Activated CD4-positive, alpha-beta T cell treated with anti-CD3 and anti-CD28 coated beads for 4 hours (primary cell): Measurements from ENCODE around the gene SPTLC1.
"Not testable (repeated sequence)": the region's sequence is repeated elsewhere in the genome, so short reads cannot be mapped to it uniquely, and the experiment has no call there.

Source experiments
- DNase-seq, 2 donors: peaks; one replicate each; pipeline ENCODE4 v3.0.0-alpha.2; 2020

SPTLC1 gene

DNA sequence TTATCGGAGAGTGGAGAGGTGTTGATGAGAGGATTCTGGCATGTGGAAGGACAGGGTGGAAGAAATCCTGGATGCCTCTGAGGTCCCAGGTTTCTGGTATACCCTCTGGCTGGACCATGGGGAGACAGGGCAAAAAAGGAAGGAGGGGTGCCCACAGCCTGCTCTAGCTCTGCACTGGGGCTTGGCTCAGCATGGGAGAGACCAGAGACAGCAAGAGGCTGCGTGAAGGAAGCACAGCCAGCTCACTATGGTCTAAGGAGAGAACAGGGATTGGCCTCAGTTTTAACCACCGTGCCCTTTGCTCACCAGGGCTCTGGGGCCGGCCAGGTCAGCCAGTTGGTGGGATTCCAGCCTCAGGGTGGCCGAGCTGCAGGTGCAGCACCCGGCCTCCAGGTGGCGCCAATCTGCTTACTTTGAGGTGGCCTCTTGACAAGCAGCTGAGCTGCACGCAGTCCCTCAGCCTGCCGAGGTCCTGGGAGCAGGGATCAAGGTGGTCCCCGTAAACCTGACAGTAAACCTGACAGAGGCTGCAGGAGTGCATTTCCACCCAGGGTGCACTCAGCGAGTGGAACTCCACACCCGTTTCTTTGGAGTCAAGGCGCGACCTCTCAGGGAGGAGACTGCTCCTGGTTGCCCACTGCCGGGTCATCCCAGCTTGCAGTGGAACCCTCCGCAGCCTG lies 25.0 kb upstream of the SPTLC1 start:
- peak; percentile 64 for DNase-seq

GRCh38 chr9:92138960-92139540 lies 23.8 kb upstream of the SPTLC1 start:
- not testable (repeated sequence) for DNase-seq

DNA sequence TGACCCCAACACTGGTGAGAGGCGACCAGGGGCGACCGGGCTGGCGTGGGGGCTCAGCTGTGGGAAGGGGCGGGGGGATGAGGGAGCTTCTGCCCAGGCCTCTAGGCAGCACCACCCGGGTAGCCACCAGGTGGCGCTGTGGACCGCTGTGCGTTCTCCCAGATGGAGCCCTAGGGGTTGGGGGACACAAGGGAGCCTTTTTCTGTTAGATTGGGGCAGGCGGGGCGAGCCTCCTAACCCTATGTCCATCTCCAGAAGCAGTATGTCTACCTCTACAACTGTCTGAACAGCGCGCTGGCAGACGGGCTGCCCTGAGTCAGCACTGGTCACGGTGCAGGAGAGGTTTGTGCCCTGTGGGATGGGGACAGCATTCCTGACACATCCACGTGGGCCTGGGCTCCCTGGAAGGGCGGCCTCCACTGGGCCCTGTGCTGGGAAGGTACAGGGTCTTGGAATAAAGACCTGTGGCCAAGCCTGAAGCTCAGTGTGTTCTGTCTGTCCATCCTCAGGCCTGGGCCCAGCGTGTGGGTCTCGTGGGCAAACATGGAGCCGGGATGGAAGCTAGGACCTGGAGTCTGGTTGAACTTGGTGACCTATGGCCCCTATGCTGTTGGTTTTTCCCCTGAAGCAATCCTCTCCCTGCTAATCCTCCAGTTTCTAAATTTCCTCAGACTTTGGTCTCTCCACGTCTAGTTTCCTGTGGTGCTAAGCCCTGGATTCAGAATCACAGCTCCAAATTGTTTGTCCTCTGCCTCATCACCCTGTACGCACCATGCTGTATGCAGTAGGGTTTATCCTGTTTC lies 23.1 kb upstream of the SPTLC1 start:
- DNase-seq = peak; percentile 65 to 71

GRCh38 chr9:92136184-92136858 lies 21.1 kb upstream of the SPTLC1 start:
- no peak for DNase-seq

DNA sequence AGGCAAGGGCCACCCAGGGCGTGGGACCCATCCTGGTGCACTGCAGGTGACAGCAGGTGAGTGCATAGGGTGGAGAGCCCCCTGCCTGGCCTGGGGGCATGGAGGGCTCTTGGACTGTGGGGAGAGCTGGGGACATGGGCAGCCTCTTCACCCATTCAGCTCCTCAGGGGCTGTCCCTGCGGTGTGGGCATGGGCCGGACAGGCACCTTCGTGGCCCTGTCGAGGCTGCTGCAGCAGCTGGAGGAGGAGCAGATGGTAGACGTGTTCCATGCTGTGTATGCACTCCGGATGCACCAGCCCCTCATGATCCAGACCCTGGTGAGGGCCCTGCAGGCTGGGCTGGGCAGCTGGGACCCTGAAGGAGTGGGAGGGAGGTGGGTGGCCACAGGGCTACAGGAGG lies 20.4 kb upstream of the SPTLC1 start:
- DNase-seq = no peak

- DNase-seq = peak; percentile 59 to 68
Observed at GRCh38 chr9:92133949-92134604, 18.9 kb upstream of the SPTLC1 start.

- not testable (repeated sequence) for DNase-seq
Observed at GRCh38 chr9:92132913-92133312, 17.7 kb upstream of the SPTLC1 start.

DNA sequence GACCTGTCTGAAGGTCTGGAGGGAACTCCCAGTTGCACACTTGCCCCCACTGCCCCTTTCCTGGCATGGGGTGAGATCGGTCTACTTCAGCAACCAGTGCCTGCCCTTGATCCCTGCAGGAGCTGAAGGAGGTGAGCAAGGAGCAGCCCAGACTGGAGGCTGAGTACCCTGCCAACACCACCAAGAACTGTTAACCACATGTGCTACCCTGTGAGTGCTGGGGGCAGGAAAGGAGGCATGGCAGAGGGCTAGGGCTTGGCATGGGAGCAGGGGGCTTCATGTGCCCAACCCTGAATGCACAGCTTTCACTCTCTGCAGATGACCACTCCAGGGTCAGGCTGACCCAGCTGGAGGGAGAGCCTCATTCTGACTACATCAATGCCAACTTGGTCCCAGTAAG lies 17.3 kb upstream of the SPTLC1 start:
- DNase-seq = no peak

DNA sequence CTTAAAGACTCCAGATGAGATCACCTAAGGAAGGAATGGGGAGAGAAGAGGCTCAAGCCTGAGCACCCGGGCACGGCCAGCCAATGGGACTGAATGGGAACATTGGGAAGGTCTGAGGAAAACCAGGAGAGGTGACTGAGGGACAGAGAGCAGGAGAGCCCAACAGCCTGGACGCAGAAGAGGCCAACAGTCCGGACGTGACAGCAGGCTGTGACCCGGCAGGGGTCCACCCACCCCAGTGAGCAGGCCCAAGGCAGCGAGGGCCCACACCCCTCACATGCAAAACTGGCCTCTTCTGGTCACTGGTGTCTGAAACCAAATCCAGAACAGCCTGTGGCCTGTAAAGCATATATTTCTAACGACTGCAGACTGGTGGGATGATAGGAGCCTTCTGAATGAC lies 7.6 kb upstream of the SPTLC1 start:
- DNase-seq = no peak

DNA sequence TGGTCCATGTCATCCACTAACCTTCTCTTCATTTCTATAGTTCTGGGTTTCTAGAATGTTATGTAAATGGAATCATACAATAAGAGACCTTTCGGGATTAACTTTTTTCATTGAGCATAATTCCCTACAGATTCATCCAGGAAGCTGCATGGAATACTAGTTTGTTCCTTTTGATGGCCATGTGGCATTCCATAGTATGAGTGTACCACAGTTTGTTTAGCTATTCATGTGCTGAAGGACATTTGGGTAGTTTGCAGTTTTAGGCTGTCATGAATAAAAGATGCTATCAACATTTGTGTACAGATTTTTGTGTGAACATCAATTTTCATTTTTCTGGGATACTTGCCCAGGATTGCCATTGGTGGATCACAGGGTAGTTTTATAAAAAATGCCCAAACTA lies 6.8 kb upstream of the SPTLC1 start:
- no peak for DNase-seq

GRCh38 chr9:92121265-92121664 lies 6.1 kb upstream of the SPTLC1 start:
- DNase-seq = no peak

- DNase-seq = no peak
Observed at GRCh38 chr9:92120138-92120537, 4.9 kb upstream of the SPTLC1 start.

- DNase-seq = no peak
Observed at GRCh38 chr9:92119586-92119985, 4.4 kb upstream of the SPTLC1 start.

DNA sequence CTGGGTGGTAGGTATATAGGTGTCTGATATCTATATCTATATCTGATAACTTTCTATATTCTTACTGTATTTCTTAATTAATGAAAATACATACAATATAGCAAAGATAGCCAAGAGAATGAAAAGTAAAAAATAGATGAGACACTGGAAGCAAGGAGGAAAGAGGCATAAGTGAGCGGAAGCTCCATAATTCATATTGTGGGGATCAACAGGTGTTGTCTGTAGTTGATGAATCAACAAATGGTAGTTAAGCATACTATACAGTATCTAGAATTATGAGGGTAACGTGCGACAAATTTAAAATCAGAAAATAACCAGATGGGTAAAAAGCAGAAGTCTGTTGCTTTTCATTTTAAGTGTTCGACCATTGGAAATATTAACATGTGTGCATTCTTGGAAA lies 7.1 kb downstream of the SPTLC1 start:
- no peak for DNase-seq

DNA sequence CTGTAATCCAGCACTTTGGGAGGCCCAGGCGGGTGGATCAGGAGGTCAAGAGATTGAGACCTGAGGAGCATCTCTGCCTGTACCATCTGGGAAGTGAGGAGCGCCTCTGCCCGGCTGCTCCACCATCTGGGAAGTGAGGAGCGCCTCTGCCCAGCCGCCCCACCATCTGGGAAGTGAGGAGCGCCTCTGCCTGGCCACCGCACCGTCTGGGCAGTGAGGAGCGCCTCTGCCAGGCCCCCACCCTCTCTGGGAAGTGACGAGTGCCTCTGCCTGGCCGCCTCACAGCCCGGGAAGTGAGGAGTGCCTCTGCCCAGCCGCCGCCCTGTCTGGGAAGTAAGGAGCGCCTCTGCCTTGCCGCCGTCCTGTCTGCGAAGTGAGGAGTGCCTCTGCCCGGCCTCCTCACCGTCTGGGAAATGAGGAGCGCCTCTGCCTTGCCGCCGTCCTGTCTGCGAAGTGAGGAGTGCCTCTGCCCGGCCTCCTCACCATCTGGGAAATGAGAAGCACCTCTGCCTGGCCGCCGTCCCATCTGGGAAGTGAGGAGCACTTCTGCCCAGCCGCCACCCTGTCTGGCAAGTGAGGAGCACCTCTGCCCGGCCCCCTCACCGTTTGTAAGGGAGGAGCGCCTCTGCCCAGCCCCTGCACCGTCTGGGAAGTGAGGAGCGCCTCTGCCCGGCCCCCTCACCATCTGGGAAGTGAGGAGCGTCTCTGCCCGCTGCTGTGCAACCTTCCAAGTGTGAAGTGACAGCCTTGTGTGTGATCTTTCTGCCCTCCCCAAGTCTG lies 9.6 kb downstream of the SPTLC1 start:
- DNase-seq = not testable (repeated sequence)

DNA sequence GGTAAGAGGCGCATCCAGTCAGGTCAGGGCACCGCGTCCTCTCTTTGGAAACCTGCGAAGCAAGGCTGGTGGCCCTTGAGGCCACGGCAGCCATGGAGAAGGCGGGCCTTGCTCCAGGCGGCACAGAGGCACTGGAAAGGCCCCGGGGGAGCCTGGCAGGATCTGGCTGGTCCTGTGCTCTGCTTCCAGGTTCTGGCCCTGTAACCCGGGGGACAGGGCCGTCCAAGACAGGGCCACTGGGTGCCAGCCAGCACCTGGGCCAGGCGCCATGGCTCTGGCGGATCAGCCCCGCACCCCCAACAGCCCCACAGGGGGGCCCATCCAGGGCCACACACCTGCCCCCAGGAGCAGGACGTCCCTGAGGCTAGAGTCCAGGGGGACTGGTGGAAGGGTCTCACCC lies 11.6 kb downstream of the SPTLC1 start:
- not testable (repeated sequence) for DNase-seq

DNA sequence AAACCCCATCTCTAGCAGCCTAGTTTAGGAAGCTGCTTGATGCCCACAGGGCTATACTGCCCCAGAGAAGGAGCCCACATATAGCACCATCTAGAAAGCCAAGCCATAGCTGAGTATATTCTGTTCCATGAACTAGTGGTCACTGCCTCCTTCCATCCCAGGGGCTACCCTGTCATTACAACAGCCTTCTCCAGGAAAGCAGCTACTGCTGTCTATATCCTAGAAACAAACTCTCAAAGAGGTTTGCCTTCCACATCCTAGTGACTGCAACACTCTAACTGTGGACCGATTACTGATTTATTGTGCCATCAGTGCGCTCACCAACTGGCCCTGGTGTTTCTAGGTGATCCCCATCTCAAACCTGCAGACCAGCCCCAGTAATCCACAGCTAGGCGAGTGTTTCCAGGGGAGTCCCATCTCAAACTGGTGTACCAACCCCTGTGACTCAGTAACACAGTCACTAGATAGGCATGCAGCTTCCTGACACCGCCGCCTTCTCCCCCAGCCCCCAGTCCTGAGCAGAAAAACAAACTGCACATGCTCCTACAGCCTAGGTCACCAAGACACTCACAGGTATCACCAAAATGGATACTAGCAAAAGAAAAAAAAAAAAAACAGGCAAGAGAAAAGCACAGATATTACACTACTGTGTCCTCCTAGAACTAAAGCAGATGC lies 14.8 kb downstream of the SPTLC1 start:
- no peak for DNase-seq

DNA sequence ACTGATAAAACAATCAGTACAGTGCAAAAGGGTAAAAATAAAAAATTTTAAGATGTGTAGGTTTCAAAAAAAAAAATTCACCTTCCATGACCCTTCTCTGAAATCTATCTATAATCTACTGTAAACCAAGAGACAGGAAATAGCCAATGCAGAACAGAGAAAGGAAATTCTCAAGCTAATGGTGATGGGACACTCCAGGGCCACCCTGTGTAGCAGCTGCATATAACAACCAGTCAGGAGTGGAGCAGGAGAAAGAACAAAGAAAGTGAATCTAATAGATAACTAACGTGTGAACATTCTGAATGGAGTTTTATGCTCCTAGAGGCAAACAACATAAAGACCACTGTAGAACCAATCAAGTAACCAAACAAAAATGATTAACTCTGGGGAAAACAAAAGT lies 16.6 kb downstream of the SPTLC1 start:
- no peak for DNase-seq

DNA sequence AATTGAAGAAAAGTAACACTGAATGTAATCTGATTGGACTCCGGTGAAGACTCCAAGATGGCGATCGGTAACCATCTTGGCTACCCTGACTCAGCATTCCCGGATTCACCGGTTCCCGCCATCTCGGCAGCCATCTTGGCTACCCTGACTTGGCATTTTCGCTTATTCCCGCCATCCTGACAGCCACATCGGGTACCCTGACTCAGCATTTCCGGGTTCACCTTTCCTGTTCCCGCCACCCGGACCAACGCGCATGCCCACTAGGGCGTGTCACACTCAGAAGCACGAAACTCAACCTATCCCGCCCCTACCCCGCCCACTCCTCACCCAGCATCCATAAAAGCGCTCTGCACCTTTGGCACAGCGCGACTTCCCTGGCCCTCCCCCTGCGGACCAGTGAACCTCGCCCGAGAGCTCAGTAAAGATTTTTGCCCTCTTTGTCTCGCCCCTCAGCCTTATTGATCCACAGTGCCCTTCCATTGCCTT lies 17.2 kb downstream of the SPTLC1 start:
- peak; percentile 28 to 72 for DNase-seq

DNA sequence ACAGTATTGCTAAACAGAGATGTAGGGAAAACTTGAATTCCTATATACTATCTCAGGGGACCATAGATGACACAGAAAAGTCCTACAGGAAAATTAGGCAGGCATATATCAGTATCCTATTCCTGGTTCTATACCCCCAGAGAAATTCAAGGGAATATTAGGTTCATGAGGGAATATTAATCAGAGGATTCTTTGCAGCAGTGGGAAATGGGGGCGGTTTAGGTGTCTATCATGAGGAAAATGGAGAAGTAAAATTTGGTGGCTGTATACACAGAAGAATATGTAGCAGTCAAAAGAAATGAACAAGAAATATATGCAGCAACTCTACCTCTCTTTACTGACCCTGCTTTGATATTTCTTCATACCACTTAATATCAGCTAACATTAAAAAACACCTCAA lies 20.0 kb downstream of the SPTLC1 start:
- no peak for DNase-seq

DNA sequence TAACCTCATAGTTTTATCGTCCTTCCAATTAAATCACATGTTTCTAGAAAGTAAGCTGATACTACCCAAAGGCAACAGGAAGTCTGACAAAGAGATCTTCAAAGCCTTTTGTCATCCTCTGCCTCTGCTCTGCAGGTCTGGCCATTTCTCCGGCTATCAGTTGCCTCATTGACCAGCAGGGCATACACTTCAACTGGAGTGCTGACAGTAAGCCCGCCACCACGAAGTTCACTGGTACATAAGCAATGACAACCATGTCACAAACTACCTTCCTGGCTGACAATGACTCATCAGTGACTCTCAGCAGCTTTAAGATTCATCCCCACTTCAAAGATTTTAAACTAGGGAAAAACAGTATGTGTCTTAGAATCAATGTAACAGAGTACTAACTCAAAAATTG lies 20.6 kb downstream of the SPTLC1 start:
- peak; percentile 16 to 37 for DNase-seq
